SIG-M5 treated with dmso at 0.1 percent for 504 hours (cell line): ENCODE results near the gene PCDHA9.
"Not testable (repeated sequence)": the region's sequence is repeated elsewhere in the genome, so short reads cannot be mapped to it uniquely, and the experiment has no call there.

ENCODE experiments used
- DNase-seq: peaks from one replicate; lab custom pipeline; 2025; ENCODE audit not compliant: unreplicated experiment; lab: John Stamatoyannopoulos, UW

Gene PCDHA9

GRCh38 chr5:140848139-140849102 is at the start of gene PCDHA9:
Gene PCDHA9 (plus strand): TSS chr5:140848382. CDS start chr5:140848496, 114 bp downstream.
- not testable (repeated sequence) for DNase-seq

- DNase-seq, result no peak
Measured at GRCh38 chr5:140800816-140801493, 47.2 kb upstream of the PCDHA9 start, which contains the start of gene PCDHA3. Gene PCDHA3 (plus strand): TSS chr5:140801057.

GRCh38 chr5:140801494-140801841 is 46.7 kb upstream of the PCDHA9 start:
- no peak for DNase-seq

GRCh38 chr5:140802381-140802780 is 45.8 kb upstream of the PCDHA9 start:
- DNase-seq, result not testable (repeated sequence)

GRCh38 chr5:140802781-140803271 is 45.4 kb upstream of the PCDHA9 start:
- no peak for DNase-seq

- DNase-seq, result no peak
Measured at GRCh38 chr5:140806834-140807775, 41.1 kb upstream of the PCDHA9 start, which contains the start of gene PCDHA4. Gene PCDHA4 (plus strand): TSS chr5:140807068.

- not testable (repeated sequence) for DNase-seq
Measured at GRCh38 chr5:140808241-140808888, 39.8 kb upstream of the PCDHA9 start.

- DNase-seq, result no peak
Measured at GRCh38 chr5:140808889-140809291, 39.3 kb upstream of the PCDHA9 start.

- no peak for DNase-seq
Measured at GRCh38 chr5:140821375-140822280, 26.6 kb upstream of the PCDHA9 start, which contains the start of gene PCDHA5. Gene PCDHA5 (plus strand): TSS chr5:140821613.

GRCh38 chr5:140822281-140822629 is 25.9 kb upstream of the PCDHA9 start:
- DNase-seq, result no peak

GRCh38 chr5:140822969-140823368 is 25.2 kb upstream of the PCDHA9 start:
- DNase-seq, result not testable (repeated sequence)

GRCh38 chr5:140823475-140823874 is 24.7 kb upstream of the PCDHA9 start:
- DNase-seq, result no peak

- DNase-seq, result no peak
Measured at GRCh38 chr5:140827704-140828361, 20.3 kb upstream of the PCDHA9 start, which contains the start of gene PCDHA6. Gene PCDHA6 (plus strand): TSS chr5:140827960. CDS start chr5:140828092, 132 bp downstream.

- no peak for DNase-seq
Measured at GRCh38 chr5:140828362-140828737, 19.8 kb upstream of the PCDHA9 start.

- DNase-seq, result not testable (repeated sequence)
Measured at GRCh38 chr5:140829511-140830501, 18.4 kb upstream of the PCDHA9 start.

GRCh38 chr5:140833993-140834392 is 14.2 kb upstream of the PCDHA9 start, which contains the start of gene PCDHA7:
Gene PCDHA7 (plus strand): TSS chr5:140834269. CDS start chr5:140834384, 115 bp downstream.
- DNase-seq, result no peak

- not testable (repeated sequence) for DNase-seq
Measured at GRCh38 chr5:140834439-140835008, 13.7 kb upstream of the PCDHA9 start.
